Colonic mucosa (tissue), 4 donors: Measurements from ENCODE around the gene ACSL6. TPM values are rescaled to one million over a fixed set of nuclear protein-coding genes. Genes with fewer than 3 reads are reported as not detected.
"Not testable (repeated sequence)": the region's sequence is repeated elsewhere in the genome, so short reads cannot be mapped to it uniquely, and the experiment has no call there.

Experiments
- DNase-seq: peaks from one replicate; pipeline ENCODE4 v3.0.0-alpha.2; 2020
- H3K27ac ChIP-seq: fragments of 200-600 bp; one replicate; pipeline ENCODE4 v1.8.0; 2021
- H3K27me3 ChIP-seq: fragments of 200-600 bp; one replicate; pipeline ENCODE4 v1.8.0; 2021
- H3K36me3 ChIP-seq: fragments of 200-600 bp; one replicate; pipeline ENCODE4 v1.8.0; 2021
- H3K4me1 ChIP-seq: fragments of 200-600 bp; one replicate; pipeline ENCODE4 v1.8.0; 2021; ENCODE audit warnings: mild to moderate bottlenecking
- H3K4me3 ChIP-seq: fragments of 200-600 bp; one replicate; pipeline ENCODE4 v1.8.0; 2021
- H3K9ac ChIP-seq, 2 donors: one replicate each; pipeline ENCODE4 v1.7.0; 2013; ENCODE audit warnings: control low read depth in 2 of 2, low read depth in 2 of 2, low read length in 2 of 2
- H3K9me3 ChIP-seq: fragments of 200-600 bp; one replicate; pipeline ENCODE4 v1.8.0; 2021
- CTCF ChIP-seq: fragments of 200-600 bp; IDR thresholded peaks from one replicate; pipeline ENCODE4 v1.8.0; 2022; ENCODE audit warnings: antibody characterized with exemption, mild to moderate bottlenecking
- intact Hi-C: fragments of 100-400 bp; cut with DNase I; formaldehyde crosslinking; loops from one replicate; pipeline ENCODE4 v1.14.1; 2022
- total RNA-seq, 2 donors: library from RNA; stranded (reverse); fragmentation: NEBNext Ultra II Directional in 1 of 2; extraction: Animal tissue kit (Norgen Biotek cat#: 25700) in 1 of 2; gene quantifications; one replicate each; pipeline ENCODE4 v1.2.1, GENCODE V29; 2021
- donor health status: healthy.
- donor health status: DM: no; HTN: no; CAD: no.
- donor health status: DM: no; HTN: no; CAD: no.

ACSL6 gene
- total RNA-seq, 2 donors from 2014 or later = 0.25 to 0.93 TPM

GRCh38 chr5:131906668-131907067, 104.8 kb downstream of the ACSL6 start:
- no peaks in the 10 kb centered on the region for H3K9me3 ChIP-seq
- no peak overlapping the region for H3K27ac ChIP-seq
- intact Hi-C loops = no loop called here
- no peak for DNase-seq
- no peak overlapping the region for H3K9ac ChIP-seq
- H3K36me3 ChIP-seq = no peaks in the 10 kb centered on the region
- no peaks in the 10 kb centered on the region for H3K4me1 ChIP-seq
- no peaks in the 10 kb centered on the region for H3K27me3 ChIP-seq
- no peak for TF ChIP-seq CTCF
- H3K4me3 ChIP-seq = no peak overlapping the region

- H3K27ac ChIP-seq, H3K27me3 ChIP-seq, H3K4me1 ChIP-seq, H3K36me3 ChIP-seq, H3K4me3 ChIP-seq, H3K9ac ChIP-seq, DNase-seq, intact Hi-C loops, H3K9me3 ChIP-seq: not testable (repeated sequence)
Measured at GRCh38 chr5:131902266-131902665, 109.2 kb downstream of the ACSL6 start.

Other genes starting within 250 kb of the ACSL6 start
- 10 to 100 TPM; 18.1 to 41.2 TPM for gene FNIP1, start 214.6 kb downstream of the ACSL6 start, total RNA-seq
- not detected for gene MEIKIN, start 66.0 kb downstream of the ACSL6 start, total RNA-seq
- gene IL3, start 49.0 kb upstream of the ACSL6 start, total RNA-seq = under 1 TPM in 1 of 2 donors, not detected in 1; 0.25 TPM
- under 1 TPM in 1 of 2 donors, not detected in 1; 0.67 TPM for gene CSF2, start 62.1 kb upstream of the ACSL6 start, total RNA-seq
- gene P4HA2, start 216.2 kb upstream of the ACSL6 start, total RNA-seq = 10 to 100 TPM; 53.7 to 79.6 TPM
- 10 to 100 TPM in 1 of 2 donors, 1 to 10 TPM in 1; 2.3 to 14.3 TPM for gene PDLIM4, start 246.0 kb upstream of the ACSL6 start, total RNA-seq